ENCODE results near the gene INTS4. TPM values are rescaled to one million over a fixed set of nuclear protein-coding genes. Genes with fewer than 3 reads are reported as not detected.
"Not testable (repeated sequence)": the region's sequence is repeated elsewhere in the genome, so short reads cannot be mapped to it uniquely, and the experiment has no call there.

The INTS4 gene
- total and polyA plus RNA-seq, 2 donors (not counting 1 experiment from before 2014, with no cell fraction given), result 46.1 to 78.9 TPM

DNA sequence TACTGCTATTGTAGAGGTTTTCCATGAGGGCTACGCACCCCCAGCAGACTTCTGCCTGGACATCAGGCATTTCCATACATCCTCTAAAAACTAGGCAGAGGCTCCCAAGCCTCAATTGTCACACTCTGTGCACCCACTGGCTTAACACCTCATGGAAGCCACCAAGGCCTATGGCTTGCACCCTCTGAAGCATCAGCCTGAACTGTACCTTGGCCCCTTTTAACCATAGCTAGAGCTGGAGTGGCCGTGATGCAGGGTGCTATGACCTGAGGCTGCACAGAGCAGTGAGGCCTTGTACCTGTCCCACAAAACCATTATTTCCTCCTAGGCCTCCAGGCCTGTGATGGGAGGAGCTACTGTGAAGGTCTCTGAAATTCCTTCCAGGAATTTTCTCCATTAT lies 139.6 kb downstream of the INTS4 start:
- 100% methylated on average over 1 of the region's 2 CpGs for WGBS (ENCODE audit: insufficient coverage)
- ChIA-PET POLR2A (no interaction called here), CTCF (no interaction called here)
- H3K27me3 ChIP-seq (replicated peaks in 1 of 4; ENCODE audit: control extremely low read depth in 1 of 4, control insufficient read depth in 3 of 4, insufficient read depth in 4 of 4, low read length in 3 of 4), result no peaks in the 10 kb centered on the region
- H3K27me3 Mint-ChIP-seq, result no peaks in the 10 kb centered on the region
- TF ChIP-seq CTCF (IDR thresholded peaks at IDR 0.05), result no peak
- no peak for TF ChIP-seq EZH2 (IDR thresholded peaks at IDR 0.05; ENCODE audit: borderline replicate concordance, insufficient read depth, low read depth, low read length, poor library complexity, severe bottlenecking)
- H3K9ac ChIP-seq (ENCODE audit: low read length), result no peak overlapping the region
- H3K4me2 ChIP-seq (replicated peaks; ENCODE audit: low read depth, low read length, poor library complexity, severe bottlenecking), result no peak overlapping the region
- ATAC-seq (ENCODE audit: low read depth) (no peak), DNase-seq (no peak)
- H3K4me3 Mint-ChIP-seq, result no peak overlapping the region
- H2AFZ ChIP-seq (ENCODE audit: insufficient read depth, low read depth, low read length, poor library complexity, severe bottlenecking), result no peak overlapping the region
- no peak overlapping the region for H3K27ac ChIP-seq (ENCODE audit: low read length in 2 of 2)
- intact Hi-C loops (cut with micrococcal nuclease), result no loop called here
- H3K9me3 Mint-ChIP-seq (ENCODE audit: insufficient read depth), result no peaks in the 10 kb centered on the region
- H3K27ac Mint-ChIP-seq, result no peak overlapping the region
- no peaks in the 10 kb centered on the region for H4K20me1 ChIP-seq (ENCODE audit: control insufficient read depth, insufficient read depth, low read length, poor library complexity, severe bottlenecking)
- no peaks in the 10 kb centered on the region for H3K79me2 ChIP-seq (ENCODE audit: control insufficient read depth, insufficient read depth, low read length)
- no peak overlapping the region for H3K4me3 ChIP-seq (ENCODE audit: control extremely low read depth in 1 of 5, extremely low read depth in 1 of 5, insufficient read depth in 1 of 5, low read depth in 2 of 5, low read length in 4 of 5)
- peaks cover 0 to 4% of the 10 kb centered on the region in 2 experiments for H3K36me3 ChIP-seq (replicated peaks in 1 of 2; ENCODE audit: control extremely low read depth in 1 of 2, control insufficient read depth in 1 of 2, extremely low read depth in 1 of 2, insufficient read depth in 2 of 2, low read length in 1 of 2)
- peaks cover 0 to 29% (median 17%) of the 10 kb centered on the region in 3 donors for H3K9me3 ChIP-seq (ENCODE audit: control extremely low read depth in 1 of 3, control insufficient read depth in 2 of 3, insufficient read depth in 1 of 3, low read length in 2 of 3)
- no peaks in the 10 kb centered on the region for H3K4me1 Mint-ChIP-seq
- H3K4me1 ChIP-seq (ENCODE audit: control insufficient read depth in 2 of 2, insufficient read depth in 2 of 2, low read length in 2 of 2), result no peaks in the 10 kb centered on the region

GRCh38 chr11:77851503-77851902 lies 143.0 kb downstream of the INTS4 start:
- Histone ChIP-seq H3K27ac (ENCODE audit: low read length in 2 of 2) (no peak overlapping the region), H3K9me3 (ENCODE audit: control extremely low read depth in 1 of 3, control insufficient read depth in 2 of 3, insufficient read depth in 1 of 3, low read length in 2 of 3) (peaks cover 0 to 29% (median 17%) of the 10 kb centered on the region in 3 donors), H3K79me2 (ENCODE audit: control insufficient read depth, insufficient read depth, low read length) (no peaks in the 10 kb centered on the region), H3K9ac (ENCODE audit: low read length) (no peak overlapping the region), H3K4me1 (ENCODE audit: control insufficient read depth in 2 of 2, insufficient read depth in 2 of 2, low read length in 2 of 2) (no peaks in the 10 kb centered on the region), H4K20me1 (ENCODE audit: control insufficient read depth, insufficient read depth, low read length, poor library complexity, severe bottlenecking) (no peaks in the 10 kb centered on the region), H3K4me3 (ENCODE audit: control extremely low read depth in 1 of 5, extremely low read depth in 1 of 5, insufficient read depth in 1 of 5, low read depth in 2 of 5, low read length in 4 of 5) (no peak overlapping the region), H3K27me3 (replicated peaks in 1 of 4; ENCODE audit: control extremely low read depth in 1 of 4, control insufficient read depth in 3 of 4, insufficient read depth in 4 of 4, low read length in 3 of 4) (no peaks in the 10 kb centered on the region), H3K4me2 (replicated peaks; ENCODE audit: low read depth, low read length, poor library complexity, severe bottlenecking) (no peak overlapping the region), H3K36me3 (replicated peaks in 1 of 2; ENCODE audit: control extremely low read depth in 1 of 2, control insufficient read depth in 1 of 2, extremely low read depth in 1 of 2, insufficient read depth in 2 of 2, low read length in 1 of 2) (peaks cover 0 to 4% of the 10 kb centered on the region in 2 experiments), H2AFZ (ENCODE audit: insufficient read depth, low read depth, low read length, poor library complexity, severe bottlenecking) (no peak overlapping the region)
- POLR2A ChIA-PET, result no interaction called here
- ATAC-seq (ENCODE audit: low read depth) (no peak), DNase-seq (no peak)
- intact Hi-C loops (cut with micrococcal nuclease), result no loop called here
- Mint-ChIP-seq H3K9me3 (ENCODE audit: insufficient read depth) (no peaks in the 10 kb centered on the region), H3K27ac (no peak overlapping the region), H3K4me3 (no peak overlapping the region), H3K27me3 (no peaks in the 10 kb centered on the region), H3K4me1 (no peaks in the 10 kb centered on the region)
- TF ChIP-seq CTCF (IDR thresholded peaks at IDR 0.05) (no peak), EZH2 (IDR thresholded peaks at IDR 0.05; ENCODE audit: borderline replicate concordance, insufficient read depth, low read depth, low read length, poor library complexity, severe bottlenecking) (no peak)
- no CpG with 5 or more reads among the region's 1 CpG for WGBS (ENCODE audit: insufficient coverage)
- CTCF ChIA-PET, result no interaction called here

DNA sequence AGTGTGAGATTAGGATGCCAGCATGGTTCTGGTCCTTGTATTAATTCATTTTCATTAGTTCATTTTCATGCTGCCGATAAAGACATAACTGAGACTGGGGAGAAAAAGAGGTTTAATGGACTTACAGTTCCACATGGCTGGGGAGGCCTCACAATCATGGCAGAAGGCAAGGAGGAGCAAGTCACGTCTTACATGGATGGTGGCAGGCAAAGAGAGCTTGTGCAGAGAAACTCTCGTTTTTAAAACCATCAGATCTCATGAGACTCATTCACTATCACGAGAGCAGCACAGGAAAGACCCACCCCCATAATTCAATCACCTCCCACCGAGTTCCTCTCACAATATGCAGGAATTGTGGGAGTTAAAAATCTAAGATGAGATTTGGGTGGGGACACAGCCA lies 150.8 kb downstream of the INTS4 start:
- ATAC-seq (ENCODE audit: low read depth); H3K36me3 ChIP-seq (replicated peaks in 1 of 2; ENCODE audit: control extremely low read depth in 1 of 2, control insufficient read depth in 1 of 2, extremely low read depth in 1 of 2, insufficient read depth in 2 of 2, low read length in 1 of 2); CTCF ChIA-PET; H3K9ac ChIP-seq (ENCODE audit: low read length); H3K4me2 ChIP-seq (replicated peaks; ENCODE audit: low read depth, low read length, poor library complexity, severe bottlenecking); H2AFZ ChIP-seq (ENCODE audit: insufficient read depth, low read depth, low read length, poor library complexity, severe bottlenecking); H3K27me3 Mint-ChIP-seq; H3K27ac ChIP-seq (ENCODE audit: low read length in 2 of 2); H3K27ac Mint-ChIP-seq; H3K4me3 Mint-ChIP-seq; DNase-seq; H3K4me1 Mint-ChIP-seq; H3K27me3 ChIP-seq (replicated peaks in 1 of 4; ENCODE audit: control extremely low read depth in 1 of 4, control insufficient read depth in 3 of 4, insufficient read depth in 4 of 4, low read length in 3 of 4); H4K20me1 ChIP-seq (ENCODE audit: control insufficient read depth, insufficient read depth, low read length, poor library complexity, severe bottlenecking); H3K79me2 ChIP-seq (ENCODE audit: control insufficient read depth, insufficient read depth, low read length); intact Hi-C loops (cut with micrococcal nuclease); POLR2A ChIA-PET; H3K4me3 ChIP-seq (ENCODE audit: control extremely low read depth in 1 of 5, extremely low read depth in 1 of 5, insufficient read depth in 1 of 5, low read depth in 2 of 5, low read length in 4 of 5); H3K4me1 ChIP-seq (ENCODE audit: control insufficient read depth in 2 of 2, insufficient read depth in 2 of 2, low read length in 2 of 2); H3K9me3 Mint-ChIP-seq (ENCODE audit: insufficient read depth): not testable (repeated sequence)
- H3K9me3 ChIP-seq (ENCODE audit: control extremely low read depth in 1 of 3, control insufficient read depth in 2 of 3, insufficient read depth in 1 of 3, low read length in 2 of 3), result peaks cover 0 to 10% (median 5%) of the 10 kb centered on the region in 3 donors
- 80% methylated on average over 1 of the region's 5 CpGs for WGBS (ENCODE audit: insufficient coverage)

Data from B cell (primary cell).